Keratinocyte (primary cell): ENCODE results near the gene RNF182. TPM values are rescaled to one million over a fixed set of nuclear protein-coding genes. Genes with fewer than 3 reads are reported as not detected.

ENCODE experiments used
- DNase-seq: peaks from one replicate; pipeline ENCODE4 v3.0.0-alpha.2; 2011; ENCODE audit warnings: low read depth, missing footprints, low spot score
- FAIRE-seq: peaks from 2 replicates; lab custom pipeline; 2011; peaks lifted over from hg19 to GRCh38; lab: Jason Lieb, UNC
- H2AFZ ChIP-seq: 2 replicates; pipeline ENCODE4 v1.6.0; 2012; ENCODE audit warnings: low read length, control low read depth, inconsistent platforms; ENCODE audit not compliant: control insufficient read depth
- H3K27ac ChIP-seq: 2 replicates; pipeline ENCODE4 v1.5.1; 2011; ENCODE audit warnings: low read length; ENCODE audit not compliant: control insufficient read depth, insufficient read depth
- H3K27me3 ChIP-seq: 3 replicates; pipeline ENCODE4 v1.6.0; 2011; ENCODE audit warnings: low read length; ENCODE audit not compliant: control insufficient read depth, insufficient read depth; ENCODE audit errors: extremely low read depth
- H3K36me3 ChIP-seq, 2 experiments: 2 replicates in 1 of 2; 3 replicates in 1 of 2; pipeline ENCODE4 v1.5.1; 2011; ENCODE audit warnings: low read length in 2 of 2, mild to moderate bottlenecking in 1 of 2; ENCODE audit not compliant: control insufficient read depth in 2 of 2, insufficient read depth in 2 of 2; ENCODE audit errors: extremely low read depth in 1 of 2
- H3K4me1 ChIP-seq: 3 replicates; pipeline ENCODE4 v1.5.1; 2011; ENCODE audit warnings: low read length; ENCODE audit not compliant: control insufficient read depth, insufficient read depth; ENCODE audit errors: extremely low read depth
- H3K4me2 ChIP-seq: 3 replicates; pipeline ENCODE4 v1.6.0; 2011; ENCODE audit warnings: low read depth, low read length; ENCODE audit not compliant: control insufficient read depth, insufficient read depth; ENCODE audit errors: extremely low read depth
- H3K4me3 ChIP-seq, 3 experiments: fragments of 200-600 bp in 1 of 3; sonication (generic) in 1 of 3; 2 replicates in 2 of 3; 3 replicates in 1 of 3; pipeline ENCODE4 v1.5.1; 2011 to 2016; ENCODE audit warnings: low read length in 3 of 3, mild to moderate bottlenecking in 3 of 3, control low read depth in 2 of 3, inconsistent platforms in 1 of 3, low read depth in 1 of 3, mixed read lengths in 1 of 3, mixed run types in 1 of 3, moderate library complexity in 1 of 3; ENCODE audit not compliant: control insufficient read depth in 2 of 3, insufficient read depth in 2 of 3; ENCODE audit errors: extremely low read depth in 1 of 3
- H3K79me2 ChIP-seq: 2 replicates; pipeline ENCODE4 v1.6.0; 2012; ENCODE audit warnings: low read length; ENCODE audit not compliant: control insufficient read depth, insufficient read depth
- H3K9ac ChIP-seq: 3 replicates; pipeline ENCODE4 v1.6.0; 2011; ENCODE audit warnings: low read length; ENCODE audit not compliant: control insufficient read depth, insufficient read depth; ENCODE audit errors: extremely low read depth
- H3K9me1 ChIP-seq: 3 replicates; pipeline ENCODE4 v1.6.0; 2011; ENCODE audit warnings: low read length; ENCODE audit not compliant: control insufficient read depth, insufficient read depth; ENCODE audit errors: extremely low read depth
- H3K9me3 ChIP-seq: 2 replicates; pipeline ENCODE4 v1.5.1; 2012; ENCODE audit warnings: low read depth, low read length; ENCODE audit not compliant: control insufficient read depth
- H4K20me1 ChIP-seq: 3 replicates; pipeline ENCODE4 v1.6.0; 2011; ENCODE audit warnings: low read length; ENCODE audit not compliant: control insufficient read depth, insufficient read depth; ENCODE audit errors: extremely low read depth
- CTCF ChIP-seq, 3 experiments: IDR thresholded peaks in 1 of 3; conservative IDR thresholded peaks in 1 of 3; optimal IDR thresholded peaks in 1 of 3; 2 replicates in 2 of 3; 3 replicates in 1 of 3; pipeline versions ENCODE3 to v1.5.1; 2011; ENCODE audit warnings: low read length in 3 of 3, mild to moderate bottlenecking in 3 of 3, moderate library complexity in 2 of 3, control low read depth in 1 of 3, inconsistent platforms in 1 of 3; ENCODE audit not compliant: insufficient read depth in 2 of 3; ENCODE audit errors: extremely low read depth in 1 of 3
- EZH2 ChIP-seq: IDR thresholded peaks from one replicate; pipeline ENCODE4 v1.6.1; 2012; ENCODE audit warnings: inconsistent platforms, mild to moderate bottlenecking, low read length, moderate library complexity
- dilution Hi-C: fragments of 300-500 bp; cut with MboI; formaldehyde crosslinking; loops from one replicate; pipeline ENCODE4 v1.7.0; 2020; ENCODE audit warnings: low sequenced_read_pairs; ENCODE audit not compliant: extremely low pct_ligation_motif_present
- polyA plus RNA-seq, 5 experiments: library from polyadenylated mRNA; depleted of rRNA in 3 of 5; stranded (reverse) in 3 of 5; stranded (forward) in 1 of 5; unstranded in 1 of 5; fragments of >200 nt; gene quantifications; 1 replicate in 1 of 5; 2 replicates in 3 of 5; 3 replicates in 1 of 5; pipeline versions ENCODE4 v1.2.1 to v1.2.3, GENCODE V29; 2011 to 2012; ENCODE audit warnings: missing spikeins in 2 of 5, low read depth in 1 of 5, low replicate concordance in 1 of 5

Gene RNF182
- polyA plus RNA-seq, 1 donor (not counting 4 experiments of a cell fraction or from before 2014, with no cell fraction given): 2.0 TPM

- DNase-seq: no peak
- Histone ChIP-seq H3K9me1 (no peaks in the 10 kb centered on the region), H3K27ac (no peak overlapping the region), H3K4me1 (peaks cover 20% of the 10 kb centered on the region), H4K20me1 (no peaks in the 10 kb centered on the region), H2AFZ (no peak overlapping the region), H3K27me3 (peaks cover 10% of the 10 kb centered on the region), H3K9ac (no peak overlapping the region), H3K79me2 (no peaks in the 10 kb centered on the region), H3K36me3 (no peaks in the 10 kb centered on the region), H3K4me3 (no peak overlapping the region), H3K9me3 (no peaks in the 10 kb centered on the region), H3K4me2 (no peak overlapping the region)
- TF ChIP-seq CTCF (optimal IDR thresholded peaks at IDR 0.05 in 1 of 3, IDR thresholded peaks at IDR 0.05 in 1 of 3, conservative IDR thresholded peaks at IDR 0.05 in 1 of 3; ENCODE audit: extremely low read depth in 1 of 3, insufficient read depth in 2 of 3, low read length in 3 of 3) (no peak), EZH2 (no peak)
- no peak for FAIRE-seq
- dilution Hi-C loops: no loop called here
Measured at GRCh38 chr6:13920552-13920951, 4.2 kb upstream of the RNF182 start.

- Histone ChIP-seq H3K9me3 (no peaks in the 10 kb centered on the region), H3K9ac (no peak overlapping the region), H4K20me1 (no peaks in the 10 kb centered on the region), H3K79me2 (no peaks in the 10 kb centered on the region), H3K4me2 (no peak overlapping the region), H3K36me3 (no peaks in the 10 kb centered on the region), H3K4me3 (no peak overlapping the region), H3K9me1 (no peaks in the 10 kb centered on the region), H3K27me3 (peaks cover 15% of the 10 kb centered on the region), H2AFZ (no peak overlapping the region), H3K4me1 (peaks cover 13% of the 10 kb centered on the region), H3K27ac (no peak overlapping the region)
- FAIRE-seq: no peak
- dilution Hi-C loops: no loop called here
- no peak for TF ChIP-seq CTCF (optimal IDR thresholded peaks at IDR 0.05 in 1 of 3, IDR thresholded peaks at IDR 0.05 in 1 of 3, conservative IDR thresholded peaks at IDR 0.05 in 1 of 3; ENCODE audit: extremely low read depth in 1 of 3, insufficient read depth in 2 of 3, low read length in 3 of 3)
- no peak for TF ChIP-seq EZH2
- DNase-seq: no peak
Measured at GRCh38 chr6:13922750-13923149, 2.0 kb upstream of the RNF182 start.
